Activated naive CD4-positive, alpha-beta T cell treated with Interleukin-2 at 50 U/mL for 16 hours (primary cell): Measurements from ENCODE around the gene PNPLA8.
"Not testable (repeated sequence)": the region's sequence is repeated elsewhere in the genome, so short reads cannot be mapped to it uniquely, and the experiment has no call there.

ENCODE experiments used
- DNase-seq: peaks from one replicate; pipeline ENCODE4 v3.0.0-alpha.2; 2020

PNPLA8 gene

GRCh38 chr7:108525985-108526767 is at the start of gene PNPLA8:
PNPLA8 (minus strand) TSS chr7:108526135; CDS start chr7:108515491, 10,644 bp downstream.
- peak; percentile 100 for DNase-seq

- DNase-seq, result no peak
Measured at GRCh38 chr7:108575156-108575555, 49.2 kb upstream of the PNPLA8 start.

DNA sequence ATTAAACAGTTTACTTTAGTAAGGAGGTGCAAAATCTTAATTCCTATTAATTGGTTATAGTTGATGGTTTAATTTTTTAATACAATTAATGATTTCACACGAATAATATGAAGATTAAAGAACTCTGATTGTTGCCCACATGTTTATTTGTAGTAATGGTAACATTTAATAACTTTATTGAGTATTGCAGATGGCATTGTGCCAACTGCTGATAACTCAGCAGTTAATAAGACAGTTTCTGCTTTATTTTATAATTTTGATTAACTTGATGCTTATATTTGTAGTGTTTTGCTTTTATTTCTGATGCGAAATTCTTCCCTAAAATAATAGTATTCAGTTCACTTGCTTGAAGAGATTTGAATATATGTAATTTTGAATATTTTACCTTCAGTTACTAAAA is 46.5 kb upstream of the PNPLA8 start:
- no peak for DNase-seq

GRCh38 chr7:108570146-108570755 is 44.3 kb upstream of the PNPLA8 start:
- DNase-seq, result peak; percentile 51

- DNase-seq, result peak; percentile 100
Measured at GRCh38 chr7:108569381-108570145, 43.6 kb upstream of the PNPLA8 start, which contains the start of the genes DNAJB9 and THAP5. DNAJB9 (plus strand) TSS chr7:108569874; CDS start chr7:108571727, 1,853 bp downstream. THAP5 (minus strand) TSS chr7:108569706; CDS start chr7:108569569, 137 bp downstream.

DNA sequence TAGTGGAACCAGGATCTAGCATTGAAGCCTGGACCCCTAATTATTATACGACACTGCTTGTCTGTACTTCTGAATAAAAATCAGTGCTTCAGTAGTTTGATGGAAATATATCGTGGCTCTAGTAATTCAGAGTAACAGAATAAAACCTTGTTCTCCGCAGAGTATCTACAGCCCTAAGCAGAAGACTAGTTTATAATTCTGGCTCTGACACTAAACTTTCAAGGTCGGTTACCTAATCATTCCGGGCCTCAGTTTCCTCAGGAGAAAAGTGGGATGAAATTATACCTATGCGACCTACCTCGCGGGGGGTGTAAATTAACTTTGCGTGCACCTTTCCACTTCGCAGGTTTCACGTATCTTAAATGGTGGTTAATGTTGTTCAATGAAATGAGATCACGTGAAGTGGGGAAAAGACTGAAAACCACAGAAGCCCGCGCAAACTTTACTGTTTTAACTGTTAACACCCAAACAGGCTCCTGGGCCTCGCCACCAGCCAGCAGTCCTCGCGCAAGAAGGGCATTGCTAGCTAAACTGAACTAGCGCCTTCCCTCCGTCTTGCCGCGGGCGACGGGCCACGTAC is 43.0 kb upstream of the PNPLA8 start:
- DNase-seq, result no peak

DNA sequence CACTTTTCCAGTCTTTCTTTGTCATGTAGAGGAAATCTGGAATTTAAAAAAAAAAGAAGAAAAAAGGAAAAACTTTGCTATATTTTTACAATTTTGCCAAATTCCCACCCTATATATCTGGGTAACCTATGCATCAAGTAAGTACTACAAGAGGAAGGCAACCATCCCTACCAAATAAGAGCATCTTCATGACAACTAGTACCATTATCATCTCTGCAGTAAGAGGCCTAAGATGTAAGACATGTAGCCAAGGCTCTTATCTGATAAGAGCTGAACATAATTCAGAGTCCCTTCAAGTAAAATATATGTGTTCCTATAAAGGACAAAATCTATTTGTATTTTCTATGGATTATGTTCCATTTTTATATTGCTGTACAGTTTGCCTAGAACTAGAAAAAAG is 40.1 kb upstream of the PNPLA8 start:
- no peak for DNase-seq

- DNase-seq, result no peak
Measured at GRCh38 chr7:108561047-108561619, 35.2 kb upstream of the PNPLA8 start.

DNA sequence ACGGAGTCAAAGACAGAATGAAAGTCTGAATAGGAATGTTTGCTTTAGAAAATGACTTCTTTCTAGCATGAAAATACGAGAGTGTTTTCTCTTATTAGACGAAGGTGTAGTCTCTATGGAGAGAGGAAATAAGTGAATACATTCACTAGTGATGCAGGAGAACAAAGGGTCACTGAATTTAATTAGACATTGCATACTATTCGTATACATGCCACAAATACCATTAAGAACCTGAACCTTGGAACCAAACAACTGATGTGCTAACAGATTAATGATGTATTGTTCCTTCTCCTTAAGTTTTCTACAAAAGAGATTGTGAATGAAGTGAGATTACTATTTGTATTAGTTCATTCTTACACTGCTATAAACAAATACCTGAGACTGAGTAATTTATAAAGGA is 33.3 kb upstream of the PNPLA8 start:
- DNase-seq, result no peak

DNA sequence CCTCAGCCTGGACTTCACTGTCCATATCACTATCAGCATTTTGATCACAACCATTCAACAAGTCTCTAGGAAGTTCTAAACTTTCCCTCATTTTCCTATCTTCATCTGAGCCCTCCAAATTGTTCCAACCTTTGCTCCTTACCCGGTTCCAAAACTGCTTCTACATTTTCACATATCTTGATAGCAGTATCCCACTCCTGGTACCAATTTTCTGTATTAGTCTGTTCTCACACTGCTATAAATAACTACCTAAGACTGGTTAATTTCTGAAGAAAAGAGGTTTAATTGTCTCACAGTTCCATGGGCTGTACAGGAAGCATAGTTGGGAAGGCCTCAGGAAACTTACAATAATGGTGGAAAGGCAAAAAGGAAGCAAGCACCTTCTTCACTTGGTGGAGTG is 31.7 kb upstream of the PNPLA8 start:
- no peak for DNase-seq

DNA sequence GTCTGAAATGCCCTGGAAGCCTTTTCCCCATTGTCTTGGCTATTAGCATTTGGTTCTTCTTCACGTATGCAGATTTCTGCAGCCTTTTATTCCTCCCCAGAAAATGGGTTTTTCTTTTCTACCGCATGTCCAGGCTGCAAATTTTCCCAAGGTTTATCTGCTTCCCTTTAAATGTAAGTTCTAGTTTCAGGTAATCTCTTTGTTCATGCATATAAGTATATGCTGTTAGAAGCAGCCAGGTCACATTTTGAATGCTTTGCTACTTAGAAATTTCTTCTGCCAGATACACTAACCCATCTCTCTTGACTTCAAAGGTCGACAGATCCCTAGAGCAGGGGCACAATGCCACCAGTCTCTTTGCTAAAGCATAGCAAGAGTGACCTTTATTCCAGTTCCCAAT is 31.3 kb upstream of the PNPLA8 start:
- no peak for DNase-seq

DNA sequence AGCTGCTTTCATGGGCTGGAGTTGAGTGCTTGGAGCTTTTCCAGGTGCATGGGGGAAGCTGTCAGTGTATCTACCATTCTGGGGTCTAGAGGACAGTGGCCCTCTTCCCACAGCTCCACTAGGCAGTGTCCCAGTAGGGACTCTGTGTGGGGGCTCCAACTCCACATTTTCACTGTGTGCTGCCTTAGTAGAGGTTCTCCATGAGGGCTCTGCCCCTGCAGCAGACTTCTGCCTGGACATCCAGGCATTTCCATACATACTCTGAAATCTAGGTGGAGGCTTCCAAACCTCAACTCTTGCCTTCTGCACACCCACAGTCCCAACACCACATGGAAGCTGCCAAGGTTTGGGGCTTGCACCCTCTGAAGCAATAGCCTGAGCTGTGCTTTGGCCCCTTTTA is 30.7 kb upstream of the PNPLA8 start:
- DNase-seq, result not testable (repeated sequence)

GRCh38 chr7:108548141-108548896 is 22.4 kb upstream of the PNPLA8 start:
- DNase-seq, result not testable (repeated sequence)

GRCh38 chr7:108541478-108541877 is 15.5 kb upstream of the PNPLA8 start:
- no peak for DNase-seq

GRCh38 chr7:108538685-108539084 is 12.8 kb upstream of the PNPLA8 start:
- not testable (repeated sequence) for DNase-seq

GRCh38 chr7:108538236-108538635 is 12.3 kb upstream of the PNPLA8 start:
- DNase-seq, result not testable (repeated sequence)

- DNase-seq, result no peak
Measured at GRCh38 chr7:108537229-108537628, 11.3 kb upstream of the PNPLA8 start.

- no peak for DNase-seq
Measured at GRCh38 chr7:108535744-108536143, 9.8 kb upstream of the PNPLA8 start.

DNA sequence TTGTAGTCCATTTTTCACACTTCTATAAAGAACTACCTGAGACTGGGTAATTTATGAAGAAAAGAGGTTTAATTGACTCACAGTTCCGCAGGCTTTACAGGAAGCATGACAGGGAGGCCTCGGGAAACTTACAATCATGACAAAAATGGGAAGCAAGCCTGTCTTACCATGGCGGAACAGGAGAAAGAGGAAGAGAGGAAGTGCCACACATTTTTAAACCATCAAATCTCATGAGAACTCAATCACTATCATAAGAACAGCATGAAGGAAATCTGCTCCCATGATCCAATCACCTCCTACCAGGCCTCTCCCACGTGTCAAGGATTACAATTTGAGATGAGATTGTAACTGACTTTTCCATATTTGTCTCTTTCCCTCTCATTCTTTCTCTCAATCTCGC is 9.3 kb upstream of the PNPLA8 start:
- no peak for DNase-seq

DNA sequence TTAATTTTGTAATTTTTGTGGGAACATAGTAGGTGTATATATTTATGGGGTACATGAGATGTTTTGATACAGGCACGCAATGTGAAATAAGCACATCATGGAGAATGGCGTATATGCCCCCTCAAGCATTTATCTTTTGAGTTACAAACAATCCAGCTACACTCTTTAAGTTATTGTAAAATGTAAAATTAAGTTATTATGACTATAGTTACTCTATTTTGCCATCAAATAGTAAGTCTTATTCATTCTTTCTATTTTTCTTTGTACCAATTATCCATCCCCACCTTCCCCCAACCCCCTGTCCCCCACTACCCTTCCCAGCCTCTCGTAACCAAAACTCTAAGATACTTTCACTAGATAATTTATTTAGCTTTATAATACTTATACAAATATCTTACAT is 7.8 kb upstream of the PNPLA8 start:
- DNase-seq, result no peak

- DNase-seq, result no peak
Measured at GRCh38 chr7:108529341-108529740, 3.4 kb upstream of the PNPLA8 start.

DNA sequence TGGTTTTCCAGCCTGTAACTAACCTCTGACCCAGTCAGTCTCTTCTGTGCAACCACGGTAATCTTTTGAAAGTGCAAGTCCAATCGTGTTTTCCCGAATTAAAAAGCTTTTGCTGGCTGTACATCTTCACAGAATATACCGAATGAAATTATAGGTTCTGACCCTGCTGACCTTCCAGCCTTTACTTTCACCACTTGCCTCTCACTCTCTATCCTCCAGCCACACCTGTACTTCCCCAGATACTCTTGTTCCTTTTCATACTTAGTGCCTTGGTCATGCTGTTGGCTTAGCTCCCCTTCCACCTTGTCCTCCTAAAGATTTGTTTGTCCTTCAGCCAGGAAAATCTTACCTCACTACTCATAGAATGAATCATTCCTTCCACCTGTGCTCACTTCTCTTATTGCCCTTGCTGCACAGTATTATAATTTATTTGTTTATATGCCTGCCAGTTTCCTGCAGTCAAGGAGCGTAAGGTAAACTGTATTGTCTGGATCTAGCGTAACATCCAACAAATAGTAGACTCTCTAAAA is 2.3 kb upstream of the PNPLA8 start:
- DNase-seq, result no peak
